DOHH2 (cell line): ENCODE results near the gene ERC2.

Source experiments
- EZH2phosphoT487 ChIP-seq: fragments of 200-600 bp; sonication (generic); IDR thresholded peaks from 2 replicates; pipeline ENCODE4 v1.6.1; 2017; ENCODE audit warnings: borderline replicate concordance, mild to moderate bottlenecking, antibody characterized with exemption, low read length, moderate library complexity, mixed read lengths
- TF ChIP-seq, protein P1 (sequence below): fragments of 200-600 bp; sonication (generic); IDR thresholded peaks from one replicate; pipeline ENCODE4 v1.5.1; 2014; ENCODE audit warnings: antibody characterized with exemption, mild to moderate bottlenecking, low read depth, low read length; ENCODE audit not compliant: poor library complexity, severe bottlenecking

DNA sequence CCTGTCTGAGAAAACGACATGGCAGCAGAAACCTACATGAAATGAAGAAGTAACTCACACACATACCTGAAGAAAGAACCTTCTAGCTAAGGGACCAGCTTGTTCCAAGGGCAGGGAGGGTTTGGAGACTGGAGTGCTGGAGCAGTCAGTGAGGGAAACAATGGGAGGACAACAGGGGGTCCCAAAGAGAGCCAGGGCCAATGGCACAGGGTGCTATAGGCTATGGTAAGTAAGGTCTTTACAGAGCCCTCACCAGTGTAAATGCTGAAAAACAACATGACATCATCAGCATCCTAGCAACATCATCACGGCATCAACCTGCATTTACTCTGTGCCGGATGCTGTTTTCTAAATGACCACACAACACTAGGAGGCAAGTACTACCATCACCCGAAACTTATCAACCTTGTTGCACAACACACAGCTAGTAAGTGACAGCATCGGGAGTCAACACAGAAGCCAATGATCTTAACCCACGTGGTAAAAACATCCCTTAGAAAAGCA lies 531.7 kb downstream of the ERC2 start:
- TF ChIP-seq, protein P1, sequence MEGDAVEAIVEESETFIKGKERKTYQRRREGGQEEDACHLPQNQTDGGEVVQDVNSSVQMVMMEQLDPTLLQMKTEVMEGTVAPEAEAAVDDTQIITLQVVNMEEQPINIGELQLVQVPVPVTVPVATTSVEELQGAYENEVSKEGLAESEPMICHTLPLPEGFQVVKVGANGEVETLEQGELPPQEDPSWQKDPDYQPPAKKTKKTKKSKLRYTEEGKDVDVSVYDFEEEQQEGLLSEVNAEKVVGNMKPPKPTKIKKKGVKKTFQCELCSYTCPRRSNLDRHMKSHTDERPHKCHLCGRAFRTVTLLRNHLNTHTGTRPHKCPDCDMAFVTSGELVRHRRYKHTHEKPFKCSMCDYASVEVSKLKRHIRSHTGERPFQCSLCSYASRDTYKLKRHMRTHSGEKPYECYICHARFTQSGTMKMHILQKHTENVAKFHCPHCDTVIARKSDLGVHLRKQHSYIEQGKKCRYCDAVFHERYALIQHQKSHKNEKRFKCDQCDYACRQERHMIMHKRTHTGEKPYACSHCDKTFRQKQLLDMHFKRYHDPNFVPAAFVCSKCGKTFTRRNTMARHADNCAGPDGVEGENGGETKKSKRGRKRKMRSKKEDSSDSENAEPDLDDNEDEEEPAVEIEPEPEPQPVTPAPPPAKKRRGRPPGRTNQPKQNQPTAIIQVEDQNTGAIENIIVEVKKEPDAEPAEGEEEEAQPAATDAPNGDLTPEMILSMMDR = no peak
- TF ChIP-seq EZH2phosphoT487 = no peak
